Right forelimb (tissue), 1 donor: Measurements from ENCODE around the gene PSD.

Experiments
- DNase-seq: peaks from one replicate; pipeline ENCODE4 v3.0.0-alpha.2; 2018

The PSD gene

GRCh38 chr10:102402512-102402896, 16.1 kb downstream of the PSD start:
- DNase-seq: no peak

GRCh38 chr10:102401735-102402511, 16.7 kb downstream of the PSD start:
- DNase-seq: no peak

- no peak for DNase-seq
These were observed 17.3 kb downstream of the PSD start for GRCh38 chr10:102401342-102401654.

GRCh38 chr10:102400598-102401341, 17.8 kb downstream of the PSD start:
- DNase-seq: no peak

- no peak for DNase-seq
These were observed 18.5 kb downstream of the PSD start for GRCh38 chr10:102400076-102400475.

- peak; percentile 91 for DNase-seq
These were observed 19.2 kb downstream of the PSD start for GRCh38 chr10:102399217-102400021.

GRCh38 chr10:102398172-102399020, 20.2 kb downstream of the PSD start:
- DNase-seq: no peak

- DNase-seq: no peak
These were observed 21.1 kb downstream of the PSD start for GRCh38 chr10:102397222-102398171.

- DNase-seq: no peak
These were observed 21.8 kb downstream of the PSD start for GRCh38 chr10:102396730-102397151.

- DNase-seq: no peak
These were observed 22.3 kb downstream of the PSD start for GRCh38 chr10:102396317-102396650.

GRCh38 chr10:102395400-102396316, 22.9 kb downstream of the PSD start, which contains the start of gene NFKB2:
Gene NFKB2, plus strand, starts transcription at chr10:102395705. Its CDS starts 255 bp downstream, at chr10:102395960.
- DNase-seq: peak; percentile 96

GRCh38 chr10:102394801-102395399, 23.7 kb downstream of the PSD start:
- DNase-seq: peak; percentile 69

GRCh38 chr10:102394079-102394800, 24.3 kb downstream of the PSD start:
- DNase-seq: peak; percentile 94

GRCh38 chr10:102393411-102394078, 25.0 kb downstream of the PSD start:
- no peak for DNase-seq

GRCh38 chr10:102392306-102392705, 26.3 kb downstream of the PSD start:
- DNase-seq: no peak

- DNase-seq: no peak
These were observed 28.7 kb downstream of the PSD start for GRCh38 chr10:102389894-102390293.

GRCh38 chr10:102384606-102385429, 33.8 kb downstream of the PSD start:
- no peak for DNase-seq

- DNase-seq: no peak
These were observed 34.5 kb downstream of the PSD start for GRCh38 chr10:102384053-102384452.
